Ovary (tissue), 10 donors: Measurements from ENCODE around the gene MGAT5. TPM values are rescaled to one million over a fixed set of nuclear protein-coding genes. Genes with fewer than 3 reads are reported as not detected.

Source experiments
- DNase-seq, 5 donors: peaks; one replicate each; pipeline ENCODE4 v3.0.0-alpha.2; 2019 to 2020
- H3K27ac ChIP-seq, 2 donors: fragments of 200-600 bp; one replicate each; pipeline versions ENCODE4 v1.5.1 to v1.8.0; 2019 to 2022
- H3K27me3 ChIP-seq: fragments of 200-600 bp; one replicate; pipeline ENCODE4 v1.8.0; 2022
- H3K36me3 ChIP-seq: fragments of 200-600 bp; sonication (generic); one replicate; pipeline ENCODE4 v1.5.1; 2019
- H3K4me1 ChIP-seq: one replicate; pipeline ENCODE4 v1.8.1; 2013; ENCODE audit warnings: mild to moderate bottlenecking, moderate library complexity; ENCODE audit not compliant: insufficient read depth
- H3K4me3 ChIP-seq: fragments of 200-600 bp; sonication (generic); one replicate; pipeline ENCODE4 v1.5.1; 2017
- H3K9me3 ChIP-seq, 2 donors: fragments of 200-600 bp in 1 of 2; sonication (generic) in 1 of 2; one replicate each; pipeline versions ENCODE4 v1.5.1 to v1.8.1; 2013 to 2019; ENCODE audit warnings: mild to moderate bottlenecking in 1 of 2, moderate library complexity in 1 of 2
- EP300 ChIP-seq: sonication (generic); formaldehyde crosslinking; IDR thresholded peaks from one replicate; pipeline ENCODE4 v1.6.1; 2017; ENCODE audit warnings: antibody characterized with exemption
- POLR2A ChIP-seq: fragments of 450-650 bp; IDR thresholded peaks from one replicate; pipeline ENCODE4 v1.6.1; 2017; ENCODE audit warnings: antibody characterized with exemption, mild to moderate bottlenecking, moderate library complexity
- WGBS, 3 donors: extraction: QIAGEN DNeasy Blood & Tissue Kit in 1 of 3; methylation state at CpG; one replicate each; pipeline versions ENCODE4 v1.1.5 to v1.1.7; 2013 to 2017; 5-methylcytosine and 5-hydroxymethylcytosine counted together
- intact Hi-C, 4 donors: fragments of 100-400 bp; cut with DNase I; formaldehyde crosslinking; loops; one replicate each; pipeline versions ENCODE4 v1.11.0 to v1.15.1; 2022 to 2023
- long read RNA-seq, 3 donors: library from polyadenylated mRNA in 2 of 3; unstranded in 2 of 3; transcript quantifications; one replicate each; pipeline ENCODE4 v2.0.0 and lab custom pipeline, GENCODE V29; 2021 to 2026
- polyA plus RNA-seq, 2 donors: library from polyadenylated mRNA; stranded (reverse); fragments of 200-250 nt in 1 of 2; fragments of 350-450 nt in 1 of 2; fragmentation: Illumina TruSeq in 1 of 2; extraction: RNeasy Lipid Tissue Mini Kit (QIAGEN cat#74804) in 1 of 2; gene quantifications; one replicate each; pipeline ENCODE4 v1.2.3, GENCODE V29; 2013 to 2014
- total RNA-seq, 7 donors: library from RNA; depleted of rRNA in 2 of 7; stranded (reverse); fragments of >200 nt in 2 of 7; fragmentation: NEBNext Ultra II Directional in 3 of 7; extraction: Animal tissue kit (Norgen Biotek cat#: 25700) in 3 of 7; gene quantifications; one replicate each; pipeline versions ENCODE4 v1.1.0 to v1.2.4, GENCODE V29; 2016 to 2023
- TF ChIP-seq, protein P1 (sequence below), 3 donors: fragments of 450-650 bp in 2 of 3; fragments of 200-600 bp in 1 of 3; IDR thresholded peaks; one replicate each; pipeline versions ENCODE4 v1.5.1 to v1.8.0; 2016 to 2022; ENCODE audit warnings: antibody characterized with exemption in 3 of 3, mild to moderate bottlenecking in 1 of 3
- donor health status: DM: no; HTN: no; CAD: no; lungs with moderate emphysema.
- donor health status: DM: no; HTN: no; CAD: no.
- donor health status: Bipolar disorder and iron deficiency.
- donor health status: DM: yes; HTN: yes; CAD: no.
- donor health status: DM: no; HTN: no; CAD: no.
- donor health status: DM: yes; HTN: yes; CAD: no.

The MGAT5 gene, protein sequence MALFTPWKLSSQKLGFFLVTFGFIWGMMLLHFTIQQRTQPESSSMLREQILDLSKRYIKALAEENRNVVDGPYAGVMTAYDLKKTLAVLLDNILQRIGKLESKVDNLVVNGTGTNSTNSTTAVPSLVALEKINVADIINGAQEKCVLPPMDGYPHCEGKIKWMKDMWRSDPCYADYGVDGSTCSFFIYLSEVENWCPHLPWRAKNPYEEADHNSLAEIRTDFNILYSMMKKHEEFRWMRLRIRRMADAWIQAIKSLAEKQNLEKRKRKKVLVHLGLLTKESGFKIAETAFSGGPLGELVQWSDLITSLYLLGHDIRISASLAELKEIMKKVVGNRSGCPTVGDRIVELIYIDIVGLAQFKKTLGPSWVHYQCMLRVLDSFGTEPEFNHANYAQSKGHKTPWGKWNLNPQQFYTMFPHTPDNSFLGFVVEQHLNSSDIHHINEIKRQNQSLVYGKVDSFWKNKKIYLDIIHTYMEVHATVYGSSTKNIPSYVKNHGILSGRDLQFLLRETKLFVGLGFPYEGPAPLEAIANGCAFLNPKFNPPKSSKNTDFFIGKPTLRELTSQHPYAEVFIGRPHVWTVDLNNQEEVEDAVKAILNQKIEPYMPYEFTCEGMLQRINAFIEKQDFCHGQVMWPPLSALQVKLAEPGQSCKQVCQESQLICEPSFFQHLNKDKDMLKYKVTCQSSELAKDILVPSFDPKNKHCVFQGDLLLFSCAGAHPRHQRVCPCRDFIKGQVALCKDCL
- total RNA-seq (10 to 100 TPM; 23.5 to 47.6 (median 32.4) TPM), polyA plus RNA-seq (10 to 100 TPM; 11.3 to 61.2 TPM)
- long read RNA-seq, donor 1, partial matches to known transcripts: 0 of 13 reads
- long read RNA-seq, donor 1, other reads (novel, unspliced or antisense): 13 of 13 reads
- long read RNA-seq, donor 2, partial matches to known transcripts: 5 of 7 reads
- long read RNA-seq, donor 2, other reads (novel, unspliced or antisense): 0 of 7 reads
- long read RNA-seq, donor 3, partial matches to known transcripts: 2 of 39 reads
- long read RNA-seq, donor 3, other reads (novel, unspliced or antisense): 37 of 39 reads

DNA sequence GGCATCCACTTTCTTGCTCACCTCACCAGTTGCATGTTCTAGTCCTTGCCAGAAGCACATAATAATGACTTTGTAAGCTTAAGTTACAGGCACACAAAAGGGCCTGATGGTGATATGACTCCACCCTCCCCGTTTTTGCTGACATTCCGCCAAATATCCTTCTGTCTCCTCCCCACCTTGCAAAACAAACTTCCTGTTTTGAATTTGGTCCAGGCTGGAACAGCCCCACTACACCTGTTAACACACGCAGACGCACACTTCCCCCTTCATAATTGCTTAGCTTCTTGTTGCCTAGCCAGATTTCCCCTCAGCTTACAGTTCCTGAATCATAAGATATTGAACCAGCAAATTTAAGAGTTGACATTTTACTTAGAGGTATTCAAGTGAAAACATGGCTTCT lies at the start of gene MGAT5:
TSS of gene MGAT5 (plus strand) at position 269 of the 400 bp plus-strand sequence. CDS start 332 bp downstream, outside the sequence.
- Histone ChIP-seq H3K27me3 (no peaks in the 10 kb centered on the region), H3K36me3 (no peaks in the 10 kb centered on the region), H3K4me3 (no peak within 1 kb of the TSS), H3K4me1 (peaks cover 12% of the 10 kb centered on the region), H3K27ac (no peak within 1 kb of the TSS), H3K9me3 (no peaks in the 10 kb centered on the region)
- TF ChIP-seq POLR2A: no peak
- TF ChIP-seq, protein P1, sequence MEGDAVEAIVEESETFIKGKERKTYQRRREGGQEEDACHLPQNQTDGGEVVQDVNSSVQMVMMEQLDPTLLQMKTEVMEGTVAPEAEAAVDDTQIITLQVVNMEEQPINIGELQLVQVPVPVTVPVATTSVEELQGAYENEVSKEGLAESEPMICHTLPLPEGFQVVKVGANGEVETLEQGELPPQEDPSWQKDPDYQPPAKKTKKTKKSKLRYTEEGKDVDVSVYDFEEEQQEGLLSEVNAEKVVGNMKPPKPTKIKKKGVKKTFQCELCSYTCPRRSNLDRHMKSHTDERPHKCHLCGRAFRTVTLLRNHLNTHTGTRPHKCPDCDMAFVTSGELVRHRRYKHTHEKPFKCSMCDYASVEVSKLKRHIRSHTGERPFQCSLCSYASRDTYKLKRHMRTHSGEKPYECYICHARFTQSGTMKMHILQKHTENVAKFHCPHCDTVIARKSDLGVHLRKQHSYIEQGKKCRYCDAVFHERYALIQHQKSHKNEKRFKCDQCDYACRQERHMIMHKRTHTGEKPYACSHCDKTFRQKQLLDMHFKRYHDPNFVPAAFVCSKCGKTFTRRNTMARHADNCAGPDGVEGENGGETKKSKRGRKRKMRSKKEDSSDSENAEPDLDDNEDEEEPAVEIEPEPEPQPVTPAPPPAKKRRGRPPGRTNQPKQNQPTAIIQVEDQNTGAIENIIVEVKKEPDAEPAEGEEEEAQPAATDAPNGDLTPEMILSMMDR (IDR thresholded peaks at IDR 0.05): no peak
- no peak for TF ChIP-seq EP300
- intact Hi-C loops: loop anchor here in 1 of 4 donors (10.0 kb wide), 1 partner anchor 129 kb away; no protein-coding TSS in a partner anchor
- 48 to 67% (median 52%) methylated on average over 4 of the region's 4 CpGs for WGBS, 3 donors
- DNase-seq: no peak

DNA sequence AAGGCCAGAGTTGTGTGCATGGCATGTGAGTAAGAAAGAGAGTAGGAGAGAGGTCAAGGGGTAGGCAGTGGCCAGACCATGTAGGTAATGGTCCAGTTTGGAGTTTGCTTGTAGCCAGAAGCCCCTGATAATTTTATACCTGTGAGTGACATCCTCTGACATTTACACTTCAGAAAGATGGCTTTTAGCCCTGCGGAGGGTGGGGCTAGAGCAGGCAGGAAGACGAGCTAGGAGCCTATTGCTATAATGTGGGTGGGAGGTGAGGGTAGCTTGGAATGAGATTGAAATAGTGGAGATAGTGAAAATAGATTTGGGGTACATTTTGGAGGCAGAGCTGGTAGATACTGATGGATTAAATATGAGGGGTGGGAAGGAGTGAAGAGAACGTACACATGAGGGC lies 48.8 kb upstream of the MGAT5 start:
- Histone ChIP-seq H3K27me3 (no peaks in the 10 kb centered on the region), H3K4me3 (no peak overlapping the region), H3K4me1 (peaks cover 9% of the 10 kb centered on the region), H3K27ac (no peak overlapping the region), H3K36me3 (no peaks in the 10 kb centered on the region), H3K9me3 (no peaks in the 10 kb centered on the region)
- TF ChIP-seq EP300 (no peak), POLR2A (no peak)
- TF ChIP-seq, protein P1 (IDR thresholded peaks at IDR 0.05): no peak
- no peak for DNase-seq
- 92 to 96% (median 94%) methylated on average over 3 of the region's 3 CpGs for WGBS, 3 donors
- intact Hi-C loops: no loop called here

DNA sequence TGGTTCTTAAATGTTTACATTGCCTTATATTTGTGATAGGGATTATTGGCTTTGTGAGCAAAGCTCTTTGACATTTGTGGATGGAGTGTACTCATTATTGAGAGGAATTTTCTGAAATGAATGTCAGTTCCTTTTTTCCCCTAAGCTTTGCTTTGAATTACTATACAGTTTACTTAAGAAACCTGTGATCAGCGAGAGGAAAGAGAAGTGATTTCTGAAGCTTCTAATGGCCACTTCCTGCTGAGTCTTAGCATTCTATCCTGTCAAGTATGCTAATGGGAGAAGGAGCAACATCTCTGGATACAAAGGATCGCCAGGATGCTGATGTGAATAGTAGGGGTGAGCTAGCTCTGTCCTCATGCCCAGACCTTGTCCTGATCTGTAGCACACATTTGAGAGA lies 47.8 kb upstream of the MGAT5 start:
- Histone ChIP-seq H3K4me3 (no peak overlapping the region), H3K27ac (no peak overlapping the region), H3K36me3 (no peaks in the 10 kb centered on the region), H3K9me3 (no peaks in the 10 kb centered on the region), H3K4me1 (peaks cover 6% of the 10 kb centered on the region), H3K27me3 (no peaks in the 10 kb centered on the region)
- WGBS, 3 donors: 86 to 88% (median 87%) methylated on average over 2 of the region's 2 CpGs
- intact Hi-C loops: no loop called here
- TF ChIP-seq EP300: no peak
- no peak for TF ChIP-seq POLR2A
- TF ChIP-seq, protein P1 (IDR thresholded peaks at IDR 0.05): no peak
- no peak for DNase-seq

DNA sequence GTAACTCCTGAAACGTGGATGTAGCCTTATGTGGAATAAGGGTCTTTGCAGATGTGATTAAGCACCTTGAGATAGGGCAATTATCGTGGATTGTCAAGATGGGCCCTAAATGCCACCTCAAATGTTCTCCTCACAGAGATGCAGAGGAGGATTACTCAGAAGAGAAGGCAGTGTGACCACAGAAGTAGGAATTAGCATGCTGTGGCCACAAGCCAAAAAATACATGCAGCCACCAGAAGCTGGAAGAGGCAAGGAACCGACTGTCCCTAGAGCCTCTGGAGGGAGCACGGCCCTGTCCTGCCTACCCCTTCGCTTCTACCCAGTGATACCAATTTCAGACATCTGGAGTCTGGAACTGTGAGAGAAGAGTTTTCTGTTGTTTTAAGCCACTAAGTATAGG lies 47.3 kb upstream of the MGAT5 start:
- Histone ChIP-seq H3K27me3 (no peaks in the 10 kb centered on the region), H3K36me3 (no peaks in the 10 kb centered on the region), H3K4me1 (peaks cover 6% of the 10 kb centered on the region), H3K27ac (no peak overlapping the region), H3K9me3 (no peaks in the 10 kb centered on the region), H3K4me3 (no peak overlapping the region)
- no peak for DNase-seq
- intact Hi-C loops: no loop called here
- WGBS, 3 donors: 76 to 87% (median 82%) methylated on average over 5 of the region's 5 CpGs
- no peak for TF ChIP-seq EP300
- no peak for TF ChIP-seq POLR2A
- TF ChIP-seq, protein P1 (IDR thresholded peaks at IDR 0.05): no peak
